Activated CD8-positive, alpha-beta memory T cell treated with anti-CD3 and anti-CD28 coated beads for 36 hours (primary cell): Measurements from ENCODE around the gene IFT81. TPM values are rescaled to one million over a fixed set of nuclear protein-coding genes. Genes with fewer than 3 reads are reported as not detected.
"Not testable (repeated sequence)": the region's sequence is repeated elsewhere in the genome, so short reads cannot be mapped to it uniquely, and the experiment has no call there.

Experiments
- CTCF ChIA-PET: fragments of 350-600 bp; sonication (Branson Sonifier 250); formaldehyde crosslinking; loops from one replicate; lab custom pipeline; 2021; ENCODE audit warnings: antibody characterized with exemption; lab: Charles Lee
- POLR2A ChIA-PET: fragments of 350-600 bp; sonication (Branson Sonifier 250); formaldehyde crosslinking; loops from one replicate; lab custom pipeline; 2021; ENCODE audit warnings: antibody characterized with exemption; lab: Charles Lee
- total RNA-seq, 2 experiments: library from RNA; stranded (reverse); gene quantifications; one replicate each; pipeline ENCODE4 v1.2.3, GENCODE V29; 2021

Gene IFT81
- total RNA-seq, 2 experiments from 2014 or later, result 3.1 to 4.3 TPM

GRCh38 chr12:110251381-110251780, 127.2 kb downstream of the IFT81 start:
- ChIA-PET POLR2A (no interaction called here), CTCF (no interaction called here)

GRCh38 chr12:110252716-110253115, 128.6 kb downstream of the IFT81 start:
- POLR2A ChIA-PET, result interaction anchor here (0.6 kb wide), 1 partner anchor 749 kb away, joined by 3 read pairs; no protein-coding TSS in a partner anchor
- CTCF ChIA-PET, result no interaction called here

GRCh38 chr12:110253176-110253575, 129.0 kb downstream of the IFT81 start:
- ChIA-PET CTCF (no interaction called here), POLR2A (no interaction called here)

GRCh38 chr12:110254971-110255540, 130.9 kb downstream of the IFT81 start:
- POLR2A ChIA-PET, result interaction anchor here (0.6 kb wide), 1 partner anchor 152 kb away, joined by 4 read pairs; no protein-coding TSS in a partner anchor
- CTCF ChIA-PET, result no interaction called here

- POLR2A ChIA-PET, result not testable (repeated sequence)
- CTCF ChIA-PET, result interaction anchor here (1.1 kb wide), 1 partner anchor 118 kb away, joined by 4 read pairs; no protein-coding TSS in a partner anchor
Measured at GRCh38 chr12:110255890-110256456, 131.8 kb downstream of the IFT81 start.

- ChIA-PET CTCF (interaction anchor here (1.1 kb wide), 1 partner anchor 119 kb away, joined by 4 read pairs; no protein-coding TSS in a partner anchor), POLR2A (no interaction called here)
Measured at GRCh38 chr12:110256780-110257431, 132.7 kb downstream of the IFT81 start.

GRCh38 chr12:110258466-110258865, 134.3 kb downstream of the IFT81 start:
- POLR2A ChIA-PET, result interaction anchor here (0.6 kb wide), 1 partner anchor 98 kb away, joined by 3 read pairs; no protein-coding TSS in a partner anchor

GRCh38 chr12:110262442-110263388, 138.6 kb downstream of the IFT81 start:
- POLR2A ChIA-PET, result no interaction called here
- CTCF ChIA-PET, result no interaction called here

More at GRCh38 chr12:110258466-110258865, 134.3 kb downstream of the IFT81 start:
- CTCF ChIA-PET, result no interaction called here

GRCh38 chr12:110266381-110266960, 142.3 kb downstream of the IFT81 start:
- CTCF ChIA-PET, result no interaction called here

GRCh38 chr12:110266980-110267620, 142.9 kb downstream of the IFT81 start:
- ChIA-PET POLR2A (no interaction called here), CTCF (no interaction called here)

More at GRCh38 chr12:110266381-110266960, 142.3 kb downstream of the IFT81 start:
- POLR2A ChIA-PET, result no interaction called here

Other genes starting within 250 kb of the IFT81 start
- 10 to 100 TPM; 36.9 to 37.4 TPM for gene GLTP, start 243.8 kb upstream of the IFT81 start, total RNA-seq
- 10 to 100 TPM; 25.6 to 27.0 TPM for gene TCHP, start 224.1 kb upstream of the IFT81 start, total RNA-seq
- 10 to 100 TPM; 48.3 to 49.2 TPM for gene GIT2, start 128.0 kb upstream of the IFT81 start, total RNA-seq
- gene ANKRD13A, start 124.9 kb upstream of the IFT81 start, total RNA-seq, result 10 to 100 TPM; 30.4 to 32.1 TPM
- gene C12orf76, start 75.8 kb upstream of the IFT81 start, total RNA-seq, result 10 to 100 TPM; 10.6 to 11.7 TPM
- 100 to 1,000 TPM; 206 TPM for gene ATP2A2, start 156.9 kb downstream of the IFT81 start, total RNA-seq